Right ventricle myocardium superior (tissue), 1 donor: Measurements from ENCODE around the gene CDC25C. TPM values are rescaled to one million over a fixed set of nuclear protein-coding genes. Genes with fewer than 3 reads are reported as not detected.

Experiments used
- ATAC-seq: fragments of 200-7000 bp; cut with Tn5 transposase; one replicate; pipeline ENCODE4 v1.9.1; 2020; ENCODE audit warnings: mild to moderate bottlenecking; ENCODE audit not compliant: poor library complexity
- DNase-seq: peaks from one replicate; pipeline ENCODE4 v3.0.0-alpha.2; 2020
- intact Hi-C: fragments of 100-400 bp; cut with DNase I; formaldehyde crosslinking; loops from one replicate; pipeline ENCODE4 v1.11.2; 2022
- long read RNA-seq: library from polyadenylated mRNA; unstranded; transcript quantifications from one replicate; pipeline ENCODE4 v2.0.0, GENCODE V29; 2021
- total RNA-seq: library from RNA; stranded (reverse); fragmentation: NEBNext Ultra II Directional; extraction: Animal tissue kit (Norgen Biotek cat#: 25700); gene quantifications from one replicate; pipeline ENCODE4 v1.2.1, GENCODE V29; 2021
- donor health status: DM: no; HTN: yes; CAD: no; lungs with severe emphysema.

Gene CDC25C
- total RNA-seq: 0.16 TPM
- long read RNA-seq: 0 reads

DNA sequence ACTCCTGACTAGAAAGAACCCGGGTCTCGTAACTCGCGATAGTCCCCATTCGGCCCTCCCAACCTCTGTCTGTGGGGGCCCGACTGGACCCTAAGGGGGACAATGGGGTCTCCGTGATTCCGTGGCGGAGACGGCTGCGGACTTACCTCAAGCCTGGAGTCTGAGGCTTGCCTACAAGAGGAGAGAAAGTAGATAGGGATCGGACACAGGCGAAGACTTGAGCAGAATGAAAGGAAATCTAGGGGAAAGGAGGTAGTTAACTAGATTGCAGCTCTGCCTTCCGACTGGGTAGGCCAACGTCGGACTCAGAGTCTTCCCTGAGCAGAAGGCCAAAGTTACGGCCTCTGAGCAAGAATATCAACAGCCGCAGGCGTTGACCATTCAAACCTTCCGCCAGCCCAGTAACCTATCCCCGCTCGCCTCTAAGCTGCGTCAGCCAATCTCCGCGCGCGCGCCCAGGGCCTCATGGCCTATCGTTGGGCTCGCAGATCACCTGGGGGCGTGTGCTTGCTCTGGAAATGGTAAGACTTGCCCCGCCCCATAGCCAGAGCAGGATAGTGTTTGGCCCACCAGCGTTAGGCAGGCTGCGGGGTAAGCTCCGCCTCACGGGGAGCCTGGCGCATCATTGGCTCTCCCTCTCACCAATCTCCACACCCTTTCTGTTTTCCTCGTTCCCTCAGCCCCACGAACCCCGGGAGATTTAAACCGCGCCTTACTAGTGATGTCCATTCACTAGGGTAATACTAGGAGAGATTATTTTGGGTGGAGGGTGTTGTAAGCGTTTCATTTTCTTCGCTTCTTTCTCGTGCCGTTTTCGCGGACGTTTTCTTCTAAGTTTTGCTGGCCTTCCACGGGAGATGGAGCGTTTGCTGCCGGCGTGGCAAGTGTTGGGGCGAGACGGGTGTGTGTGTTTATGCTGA is at the start of gene CDC25C:
Gene CDC25C, minus strand, starts transcription at position 356 of the 920 bp plus-strand sequence. CDS start 624 bp downstream, outside the sequence.
- DNase-seq: peak; percentile 99
- peak; percentile 100 for ATAC-seq
- intact Hi-C loops: no loop called here

- intact Hi-C loops: no loop called here
Measured at GRCh38 chr5:138372653-138373052, 41.0 kb upstream of the CDC25C start.

GRCh38 chr5:138372225-138372624 is 40.6 kb upstream of the CDC25C start:
- intact Hi-C loops: no loop called here
- DNase-seq (no peak), ATAC-seq (no peak)

More at GRCh38 chr5:138372653-138373052, 41.0 kb upstream of the CDC25C start:
- DNase-seq (no peak), ATAC-seq (no peak)

DNA sequence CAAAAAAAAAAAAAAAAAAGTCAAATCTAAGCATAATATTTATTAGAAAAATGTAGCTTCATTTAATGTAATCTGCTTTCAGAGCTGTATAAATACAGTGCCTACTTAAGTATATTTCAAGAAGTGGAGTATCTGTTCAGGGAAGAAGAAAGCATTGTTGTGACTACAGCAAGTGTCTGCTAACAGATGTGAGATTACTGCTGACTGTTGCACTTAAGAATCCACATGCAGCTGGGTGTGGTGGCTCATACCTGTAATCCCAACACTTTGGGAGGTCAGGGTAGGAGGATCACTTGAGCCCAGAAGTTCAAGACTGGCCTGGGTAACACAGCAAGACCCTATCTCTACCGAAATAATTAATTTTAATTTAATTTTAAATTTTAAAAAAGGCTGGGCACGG is 39.9 kb upstream of the CDC25C start:
- DNase-seq: no peak
- intact Hi-C loops: no loop called here
- ATAC-seq: no peak

- DNase-seq (no peak), ATAC-seq (peak; percentile 38)
- intact Hi-C loops: no loop called here
Measured at GRCh38 chr5:138370537-138370936, 38.9 kb upstream of the CDC25C start.

GRCh38 chr5:138369706-138370105 is 38.1 kb upstream of the CDC25C start:
- ATAC-seq: peak; percentile 51
- no peak for DNase-seq
- intact Hi-C loops: no loop called here

- intact Hi-C loops: no loop called here
- DNase-seq (no peak), ATAC-seq (peak; percentile 32)
Measured at GRCh38 chr5:138369261-138369660, 37.7 kb upstream of the CDC25C start.

GRCh38 chr5:138366632-138367382 is 35.2 kb upstream of the CDC25C start:
- DNase-seq (no peak), ATAC-seq (peak; percentile 46)
- intact Hi-C loops: no loop called here

DNA sequence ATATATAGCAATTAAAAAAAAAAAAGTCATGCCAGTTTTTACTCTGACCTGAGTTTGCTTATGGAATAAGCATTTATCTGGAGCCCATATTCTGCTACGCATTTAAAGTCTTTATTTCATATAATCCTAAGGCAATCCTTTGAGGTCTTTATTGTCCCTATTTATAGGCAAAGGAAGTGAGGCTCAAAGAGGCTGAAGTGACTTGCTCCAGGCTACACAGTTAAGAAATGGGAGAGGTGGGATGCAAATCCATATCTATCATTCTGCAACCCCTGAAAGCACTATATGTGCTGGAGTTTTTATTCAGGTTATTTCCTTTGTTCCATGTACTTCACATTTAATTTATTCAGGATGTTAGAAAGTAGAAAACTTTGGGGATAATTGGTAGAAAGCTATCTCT is 33.0 kb upstream of the CDC25C start:
- intact Hi-C loops: no loop called here
- ATAC-seq: no peak
- DNase-seq: no peak

- ATAC-seq (no peak), DNase-seq (no peak)
- intact Hi-C loops: no loop called here
Measured at GRCh38 chr5:138360941-138361452, 29.4 kb upstream of the CDC25C start.

DNA sequence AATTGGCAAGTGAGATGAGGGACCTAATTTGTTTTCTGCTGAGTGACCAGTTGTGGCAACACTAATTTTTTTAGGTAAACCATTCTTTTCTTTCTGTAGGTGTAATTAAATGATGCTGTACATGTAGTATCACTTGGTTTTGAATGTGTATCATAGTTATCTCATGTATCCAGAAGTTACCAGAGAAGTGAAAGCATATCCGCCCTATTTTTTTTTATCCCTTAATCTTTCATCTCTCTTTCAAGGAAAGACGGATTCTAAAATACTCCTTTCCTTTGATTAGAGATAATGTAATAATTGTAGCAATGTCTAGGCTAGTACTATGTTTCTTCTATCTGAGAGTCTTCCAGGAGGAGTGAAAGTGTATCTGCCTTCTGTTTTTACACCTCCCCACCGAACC is 28.0 kb upstream of the CDC25C start:
- ATAC-seq (no peak), DNase-seq (no peak)
- intact Hi-C loops: no loop called here

- intact Hi-C loops: no loop called here
- DNase-seq: no peak
- peak; percentile 29 for ATAC-seq
Measured at GRCh38 chr5:138354926-138355378, 23.3 kb upstream of the CDC25C start.

- no peak for ATAC-seq
- intact Hi-C loops: no loop called here
- no peak for DNase-seq
Measured at GRCh38 chr5:138354387-138354786, 22.8 kb upstream of the CDC25C start.

GRCh38 chr5:138353560-138354080 is 22.0 kb upstream of the CDC25C start:
- ATAC-seq (peak; percentile 1), DNase-seq (no peak)
- intact Hi-C loops: no loop called here

DNA sequence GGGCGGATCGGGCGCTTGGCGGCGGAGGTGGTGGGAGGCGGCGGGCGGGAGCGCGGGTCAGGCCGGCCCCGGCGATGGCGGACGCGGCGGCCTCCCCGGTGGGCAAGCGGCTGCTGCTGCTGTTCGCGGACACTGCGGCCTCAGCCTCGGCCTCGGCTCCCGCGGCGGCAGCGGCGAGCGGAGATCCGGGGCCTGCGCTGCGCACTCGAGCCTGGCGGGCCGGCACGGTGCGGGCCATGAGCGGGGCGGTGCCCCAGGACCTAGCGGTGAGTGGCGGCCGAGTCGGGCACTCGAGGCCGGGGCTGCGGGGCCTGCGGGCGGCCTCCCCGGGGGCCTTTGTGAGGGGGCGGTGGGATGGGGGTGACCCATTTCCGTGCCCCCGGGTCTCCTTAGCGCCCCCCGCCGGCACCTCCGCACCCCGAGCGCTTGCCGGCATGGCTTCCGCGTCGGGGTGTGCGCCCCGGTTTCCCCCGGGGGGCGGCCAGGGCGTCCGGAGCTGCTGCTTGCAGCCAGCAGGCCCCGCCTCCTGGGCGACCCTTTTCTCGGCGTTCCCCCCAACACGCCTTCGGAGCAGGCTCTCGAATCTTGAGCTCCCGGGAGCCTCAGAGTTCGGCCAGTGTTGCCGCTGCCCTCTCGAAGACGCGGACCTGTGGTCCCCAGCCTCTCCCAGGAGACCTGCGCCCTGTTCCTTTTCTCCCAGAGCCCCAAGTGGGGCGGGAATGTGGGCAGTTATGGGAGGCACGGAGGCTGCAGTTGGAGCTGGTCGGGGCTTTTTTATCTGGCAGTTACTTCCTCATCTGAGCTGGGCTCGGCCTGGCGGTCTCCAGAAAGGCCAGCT is 21.3 kb upstream of the CDC25C start:
- intact Hi-C loops: no loop called here
- peak; percentile 79 for DNase-seq
- ATAC-seq: peak; percentile 52

DNA sequence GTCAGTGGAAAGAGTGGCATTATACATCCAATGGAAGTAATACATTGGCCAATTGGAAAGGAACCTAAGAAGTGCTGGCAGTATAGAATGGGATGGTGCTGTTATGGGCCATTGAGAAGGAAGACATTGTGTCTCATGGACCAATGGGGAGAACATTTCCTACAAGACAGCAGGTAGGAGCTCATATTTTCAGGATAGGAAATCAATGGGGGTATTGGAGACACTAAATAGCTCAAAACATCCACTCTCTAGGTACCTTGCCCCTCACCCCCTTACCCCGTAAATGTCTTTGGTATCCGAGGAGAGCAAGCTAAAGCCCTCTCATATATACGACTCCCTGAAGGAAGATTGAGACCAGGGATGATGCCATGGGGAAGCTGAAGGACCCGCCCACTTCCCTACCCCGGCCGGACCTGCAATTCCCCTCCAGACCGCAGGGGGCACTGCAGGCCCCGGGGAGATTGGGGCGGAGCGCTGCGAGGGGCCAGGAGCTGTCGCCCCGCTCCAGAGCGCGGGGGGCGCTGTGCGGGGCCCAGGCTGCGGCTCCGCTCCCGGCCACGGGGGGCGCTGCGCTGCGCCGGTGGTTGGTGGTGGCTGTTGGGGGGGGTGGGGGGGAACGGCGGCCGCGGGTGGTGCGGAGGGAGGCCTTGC is 20.6 kb upstream of the CDC25C start, which contains the start of gene KDM3B:
Gene KDM3B, plus strand, starts transcription at position 615 of the 651 bp plus-strand sequence. CDS start 111 bp downstream, outside the sequence.
- ATAC-seq: peak; percentile 77
- intact Hi-C loops: no loop called here
- peak; percentile 91 for DNase-seq

DNA sequence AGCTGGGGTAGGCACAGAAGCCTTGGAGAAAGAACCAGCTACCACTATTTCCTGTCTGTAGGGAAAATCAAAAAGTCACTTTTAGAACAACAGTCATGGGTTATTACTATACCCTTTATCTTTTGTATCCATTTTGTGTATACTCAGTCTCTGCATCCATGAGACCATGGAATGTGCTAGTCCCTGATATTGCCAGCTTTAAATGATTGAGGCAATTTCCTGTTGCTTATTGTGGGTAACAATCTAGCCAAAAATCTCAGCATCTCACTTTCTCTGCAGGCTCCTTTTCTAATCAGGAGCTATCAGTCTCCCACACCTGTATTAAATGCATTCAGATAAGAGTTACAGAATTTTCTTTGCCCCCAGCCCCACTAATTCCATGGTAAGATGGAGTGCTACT is 19.9 kb upstream of the CDC25C start:
- ATAC-seq (no peak), DNase-seq (no peak)
- intact Hi-C loops: no loop called here

- DNase-seq (no peak), ATAC-seq (no peak)
- intact Hi-C loops: no loop called here
Measured at GRCh38 chr5:138351056-138351455, 19.5 kb upstream of the CDC25C start.
